Measurements from ENCODE around the gene MACF1.
"Not testable (repeated sequence)": the region's sequence is repeated elsewhere in the genome, so short reads cannot be mapped to it uniquely, and the experiment has no call there.

- not testable (repeated sequence) for TF ChIP-seq CTCF (conservative IDR thresholded peaks at IDR 0.05; ENCODE audit: low read depth, low read length); EZH2 (IDR thresholded peaks at IDR 0.05; ENCODE audit: low read length, unreplicated experiment); EZH2phosphoT487 (IDR thresholded peaks at IDR 0.05; ENCODE audit: borderline replicate concordance, low read length)
Measured at GRCh38 chr1:39450041-39450440, 245.5 kb downstream of the MACF1 start.

All from PC-3 (cell line).